ENCODE data around the gene PTGR3. TPM values are rescaled to one million over a fixed set of nuclear protein-coding genes. Genes with fewer than 3 reads are reported as not detected.

The PTGR3 gene
- total and polyA plus RNA-seq, 2 of the 8 experiments (the other 6 are each of a cell fraction or from before 2014, with no cell fraction given): 2.0 to 3.6 TPM

GRCh38 chr18:75178376-75178775, 30.6 kb downstream of the PTGR3 start:
- H4K5ac ChIP-seq (ENCODE audit: insufficient read length, low read depth, low read length): no peak overlapping the region
- no peaks in the 10 kb centered on the region for H3K23me2 ChIP-seq (ENCODE audit: low read depth, low read length)
- H3K4me2 ChIP-seq (ENCODE audit: insufficient read depth in 1 of 2, low read depth in 2 of 2, low read length in 2 of 2): no peak overlapping the region
- no peak overlapping the region for H3K18ac ChIP-seq (ENCODE audit: extremely low read depth, low read length)
- no peak overlapping the region for H3K4ac ChIP-seq (replicated peaks; ENCODE audit: insufficient read length, low read depth, low read length)
- no peak overlapping the region for H3K14ac ChIP-seq (ENCODE audit: insufficient read length)
- H3K56ac ChIP-seq (replicated peaks; ENCODE audit: insufficient read length, low read depth, low read length): no peak overlapping the region
- POLR2A ChIA-PET (ENCODE audit: partially characterized antibody): no interaction called here
- H2BK5ac ChIP-seq (ENCODE audit: low read depth, low read length): no peak overlapping the region
- H3K27ac ChIP-seq (ENCODE audit: low read depth, low read length): no peak overlapping the region
- H3K27me3 ChIP-seq (replicated peaks in 1 of 4; ENCODE audit: control insufficient read depth in 3 of 4, extremely low read depth in 1 of 4, insufficient read depth in 3 of 4, low read length in 3 of 4): no peaks in the 10 kb centered on the region
- H2BK15ac ChIP-seq (ENCODE audit: low read length): no peak overlapping the region
- no peak overlapping the region for H3K23ac ChIP-seq (ENCODE audit: insufficient read length)
- DNase-seq (ENCODE audit: low read depth in 1 of 2, low spot score in 2 of 2) (no peak), FAIRE-seq (no peak)
- H2BK12ac ChIP-seq (ENCODE audit: low read depth, low read length): no peak overlapping the region
- CTCF ChIA-PET (ENCODE audit: partially characterized antibody): interaction anchor here (1.7 kb wide), 1 partner anchor 549 kb away, joined by 5 read pairs; no protein-coding TSS in a partner anchor
- H3K4me1 ChIP-seq (replicated peaks in 1 of 4; ENCODE audit: control insufficient read depth in 3 of 4, insufficient read depth in 4 of 4, low read length in 3 of 4): no peaks in the 10 kb centered on the region
- no peak overlapping the region for H2BK20ac ChIP-seq (ENCODE audit: low read length)
- H3K36me3 ChIP-seq (ENCODE audit: control insufficient read depth in 2 of 4, insufficient read depth in 4 of 4, low read length in 3 of 4): no peaks in the 10 kb centered on the region
- H4K20me1 ChIP-seq (replicated peaks in 1 of 2; ENCODE audit: control insufficient read depth in 1 of 2, insufficient read depth in 2 of 2, low read length in 2 of 2): no peaks in the 10 kb centered on the region
- H2BK120ac ChIP-seq (replicated peaks; ENCODE audit: low read depth, low read length): no peak overlapping the region
- no peak overlapping the region for H2AFZ ChIP-seq (ENCODE audit: low read length)
- 89% methylated on average over 11 of the region's 11 CpGs; no CpG with 5 or more reads in 1 of the 2 experiments for WGBS, 2 experiments (ENCODE audit: extremely low coverage in 1 of 2, insufficient coverage in 1 of 2, insufficient read length in 1 of 2, insufficient replicate concordance in 2 of 2, low coverage in 1 of 2, low lambda C conversion rate in 2 of 2, missing lambda C conversion rate in 1 of 2)
- no peaks in the 10 kb centered on the region for H3K9me3 ChIP-seq (ENCODE audit: insufficient read depth in 2 of 2, low read depth in 1 of 2, low read length in 1 of 2)
- no peaks in the 10 kb centered on the region for H3K79me2 ChIP-seq (ENCODE audit: control insufficient read depth in 1 of 2, insufficient read depth in 2 of 2, low read length in 2 of 2)
- H4K8ac ChIP-seq (ENCODE audit: extremely low read depth, insufficient read depth, low read length): no peak overlapping the region
- H2AK5ac ChIP-seq (ENCODE audit: low read depth, low read length): no peak overlapping the region
- H3K9ac ChIP-seq (replicated peaks in 1 of 4; ENCODE audit: extremely low read depth in 1 of 4, low read depth in 3 of 4, low read length in 3 of 4): no peak overlapping the region
- no peak overlapping the region for H4K91ac ChIP-seq (replicated peaks; ENCODE audit: insufficient read length, low read length)
- no peak overlapping the region for H3K4me3 ChIP-seq (ENCODE audit: extremely low read depth in 1 of 4, insufficient read depth in 2 of 4, low read depth in 3 of 4, low read length in 4 of 4)
- H3K79me1 ChIP-seq (ENCODE audit: low read depth, low read length): no peaks in the 10 kb centered on the region
- TF ChIP-seq RNF2 (IDR thresholded peaks at IDR 0.05; ENCODE audit: borderline replicate concordance, low read depth, low read length, missing control alignments, poor library complexity, severe bottlenecking): no peak

Measured in H1 (cell line).